ENCODE results near the gene OR2L8.

- TF ChIP-seq CTCF (IDR thresholded peaks at IDR 0.05; ENCODE audit: low read depth, low read length, poor library complexity, severe bottlenecking) = no peak
- no peak for TF ChIP-seq EZH2phosphoT487 (IDR thresholded peaks at IDR 0.05; ENCODE audit: borderline replicate concordance, low read length)
These were observed 12.9 kb upstream of the OR2L8 start for GRCh38 chr1:247935781-247936180.
